Measurements from ENCODE around the gene SESN2. TPM values are rescaled to one million over a fixed set of nuclear protein-coding genes. Genes with fewer than 3 reads are reported as not detected.

Gene SESN2
- total RNA-seq, 1 donor from 2014 or later, result 3.0 TPM

DNA sequence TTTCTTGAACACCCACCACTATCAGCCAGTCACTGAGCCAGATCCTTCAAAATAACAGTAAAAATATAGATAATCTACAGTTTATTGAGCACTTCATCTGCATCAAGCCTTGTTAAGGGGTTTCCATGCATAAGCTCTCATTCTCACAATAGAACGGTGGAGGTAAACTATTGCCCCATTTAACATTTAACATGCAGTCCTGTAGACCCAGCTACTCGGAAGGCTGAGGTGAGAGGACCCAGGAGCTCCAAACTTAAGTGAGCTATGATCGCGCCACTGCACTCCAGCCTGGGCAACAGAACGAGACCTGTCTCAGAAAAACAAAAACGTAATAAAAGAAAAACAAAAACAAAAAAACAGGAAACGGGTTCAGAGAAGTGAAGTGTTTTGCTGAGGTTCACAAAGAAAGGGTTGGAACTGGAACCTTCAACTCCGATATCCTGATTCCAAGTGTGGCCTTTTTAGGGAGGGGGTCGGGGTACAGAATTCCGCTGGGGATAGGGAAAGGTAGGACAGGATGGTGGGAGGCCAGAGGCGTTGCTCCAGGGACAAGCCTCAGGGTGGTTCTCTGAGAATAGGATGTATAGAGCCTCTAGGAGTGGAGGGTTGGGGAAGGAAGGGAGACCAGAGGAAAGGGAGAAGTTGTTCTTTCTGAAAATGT lies 11.6 kb upstream of the SESN2 start:
- H3K36me3 ChIP-seq, result no peaks in the 10 kb centered on the region
- no peak for DNase-seq
- H3K4me1 ChIP-seq, result peaks cover 64% of the 10 kb centered on the region
- peak overlapping the region; percentile 71 for H3K4me3 ChIP-seq
- H3K9me3 ChIP-seq (replicated peaks), result no peaks in the 10 kb centered on the region
- intact Hi-C loops (cut with micrococcal nuclease), result no loop called here
- TF ChIP-seq, protein P1, sequence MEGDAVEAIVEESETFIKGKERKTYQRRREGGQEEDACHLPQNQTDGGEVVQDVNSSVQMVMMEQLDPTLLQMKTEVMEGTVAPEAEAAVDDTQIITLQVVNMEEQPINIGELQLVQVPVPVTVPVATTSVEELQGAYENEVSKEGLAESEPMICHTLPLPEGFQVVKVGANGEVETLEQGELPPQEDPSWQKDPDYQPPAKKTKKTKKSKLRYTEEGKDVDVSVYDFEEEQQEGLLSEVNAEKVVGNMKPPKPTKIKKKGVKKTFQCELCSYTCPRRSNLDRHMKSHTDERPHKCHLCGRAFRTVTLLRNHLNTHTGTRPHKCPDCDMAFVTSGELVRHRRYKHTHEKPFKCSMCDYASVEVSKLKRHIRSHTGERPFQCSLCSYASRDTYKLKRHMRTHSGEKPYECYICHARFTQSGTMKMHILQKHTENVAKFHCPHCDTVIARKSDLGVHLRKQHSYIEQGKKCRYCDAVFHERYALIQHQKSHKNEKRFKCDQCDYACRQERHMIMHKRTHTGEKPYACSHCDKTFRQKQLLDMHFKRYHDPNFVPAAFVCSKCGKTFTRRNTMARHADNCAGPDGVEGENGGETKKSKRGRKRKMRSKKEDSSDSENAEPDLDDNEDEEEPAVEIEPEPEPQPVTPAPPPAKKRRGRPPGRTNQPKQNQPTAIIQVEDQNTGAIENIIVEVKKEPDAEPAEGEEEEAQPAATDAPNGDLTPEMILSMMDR (IDR thresholded peaks at IDR 0.05; ENCODE audit: borderline replicate concordance), result no peak
- no peaks in the 10 kb centered on the region for H3K27me3 ChIP-seq (ENCODE audit: low read depth)
- peak overlapping the region; percentile 94 for H3K27ac ChIP-seq (replicated peaks)

DNA sequence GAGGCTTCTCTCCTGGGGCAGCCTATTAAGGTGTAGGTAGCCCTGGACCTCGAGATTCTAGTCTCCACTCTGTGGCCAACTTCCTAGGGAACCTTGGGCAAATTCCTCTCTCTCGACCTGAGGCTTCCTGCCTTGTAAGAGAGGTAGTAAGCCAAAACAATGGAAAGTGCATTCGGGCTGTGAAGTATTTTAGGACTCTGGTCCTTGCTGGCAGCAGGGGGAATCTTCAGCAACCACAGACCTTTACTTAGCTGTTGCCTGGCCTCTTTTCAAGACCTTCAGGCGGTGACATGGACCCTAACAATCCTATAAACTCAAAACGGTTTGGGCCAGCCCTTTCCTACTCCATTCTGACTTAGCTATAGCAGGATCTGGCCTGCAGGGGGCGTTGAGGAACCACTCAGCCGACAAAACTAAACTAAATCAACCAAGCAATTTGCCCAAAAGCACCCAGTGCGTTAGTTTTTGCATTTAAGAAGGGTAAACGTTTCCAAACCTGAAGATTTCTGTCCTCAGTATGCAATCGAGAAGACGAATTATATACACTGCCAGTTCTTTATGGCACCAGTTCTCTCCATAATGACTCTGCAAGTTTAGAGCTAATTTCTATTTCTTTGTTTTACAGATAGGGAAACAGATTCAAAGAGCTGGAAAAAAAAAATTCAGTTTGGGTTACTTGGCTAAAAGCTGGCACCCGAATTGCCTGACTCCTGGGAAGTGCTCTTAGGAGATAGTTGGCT lies 10.9 kb upstream of the SESN2 start:
- Histone ChIP-seq H3K27ac (replicated peaks) (peak overlapping the region; percentile 94), H3K4me1 (peaks cover 60% of the 10 kb centered on the region), H3K36me3 (no peaks in the 10 kb centered on the region), H3K27me3 (ENCODE audit: low read depth) (no peaks in the 10 kb centered on the region), H3K9me3 (replicated peaks) (no peaks in the 10 kb centered on the region), H3K4me3 (peak overlapping the region; percentile 51)
- intact Hi-C loops (cut with micrococcal nuclease), result no loop called here
- DNase-seq, result peak; percentile 81
- TF ChIP-seq, protein P1 (IDR thresholded peaks at IDR 0.05; ENCODE audit: borderline replicate concordance), result peak; percentile 97

DNA sequence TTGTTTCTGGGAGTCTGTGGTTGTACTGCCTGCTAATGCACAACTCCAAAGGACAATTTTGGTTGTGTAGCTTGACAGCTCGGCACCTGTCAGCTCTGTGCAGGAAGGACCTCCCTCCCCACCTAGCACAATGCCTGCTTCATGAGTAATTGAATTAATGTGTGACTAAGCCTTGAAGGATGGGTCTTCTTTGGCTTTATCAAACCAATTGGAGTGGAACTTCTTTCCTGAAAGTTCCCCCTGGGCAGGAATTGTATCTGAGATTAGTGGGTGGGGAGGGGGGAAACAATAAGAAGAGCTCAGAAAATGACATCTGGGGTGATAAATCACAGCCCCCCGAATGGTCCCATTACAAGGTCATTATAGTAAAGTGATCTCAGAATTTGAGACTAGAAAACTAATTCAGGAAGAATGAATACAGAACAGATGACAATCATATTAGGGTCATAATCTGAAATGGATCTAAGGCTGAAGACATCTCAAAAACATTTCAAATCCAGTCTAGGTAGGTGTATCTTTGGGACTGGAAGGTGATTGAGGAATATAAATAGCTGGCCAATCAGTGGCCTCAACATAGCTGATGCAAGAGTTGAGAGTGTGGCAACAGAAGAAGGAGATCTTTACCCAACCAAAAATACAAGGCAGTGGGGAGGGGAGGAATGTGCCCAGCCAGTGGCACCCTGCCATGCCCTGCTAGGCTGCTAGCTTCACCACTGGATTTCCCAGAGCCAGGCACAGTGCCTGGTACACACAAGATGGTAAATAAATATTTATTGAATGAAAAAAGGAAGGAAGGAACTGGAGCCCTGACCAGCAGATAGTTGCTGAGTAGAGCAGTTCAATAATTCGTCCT lies 10.1 kb upstream of the SESN2 start:
- H3K36me3 ChIP-seq, result no peaks in the 10 kb centered on the region
- no peaks in the 10 kb centered on the region for H3K27me3 ChIP-seq (ENCODE audit: low read depth)
- peak overlapping the region; percentile 94 for H3K27ac ChIP-seq (replicated peaks)
- peak; percentile 65 for DNase-seq
- peak overlapping the region; percentile 51 for H3K4me3 ChIP-seq
- peaks cover 53% of the 10 kb centered on the region for H3K4me1 ChIP-seq
- H3K9me3 ChIP-seq (replicated peaks), result no peaks in the 10 kb centered on the region
- TF ChIP-seq, protein P1 (IDR thresholded peaks at IDR 0.05; ENCODE audit: borderline replicate concordance), result no peak
- intact Hi-C loops (cut with micrococcal nuclease), result no loop called here

DNA sequence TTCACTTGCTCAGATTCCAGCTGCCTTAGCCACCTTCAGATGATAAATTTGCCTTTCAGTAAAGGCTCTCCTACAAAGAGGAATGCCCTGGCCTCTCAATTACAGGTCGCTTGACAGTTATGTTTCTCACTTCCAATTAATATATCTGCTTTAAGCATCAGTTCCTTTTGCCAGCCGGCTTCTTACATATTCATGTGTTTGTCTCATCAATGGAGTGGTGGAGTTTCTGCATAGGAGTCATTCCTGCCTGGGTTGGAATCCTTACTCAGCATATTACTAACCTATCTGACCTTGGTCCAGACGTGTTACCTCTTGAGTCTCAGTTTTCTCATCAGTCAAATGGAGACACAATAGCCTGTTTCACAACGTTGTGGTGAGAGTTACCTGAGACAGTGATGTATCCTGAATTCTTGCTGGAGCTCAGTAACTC lies 9.4 kb upstream of the SESN2 start:
- Histone ChIP-seq H3K27me3 (ENCODE audit: low read depth) (no peaks in the 10 kb centered on the region), H3K36me3 (no peaks in the 10 kb centered on the region), H3K4me3 (no peak overlapping the region), H3K27ac (replicated peaks) (peak overlapping the region; percentile 94), H3K9me3 (replicated peaks) (no peaks in the 10 kb centered on the region), H3K4me1 (peaks cover 47% of the 10 kb centered on the region)
- TF ChIP-seq, protein P1 (IDR thresholded peaks at IDR 0.05; ENCODE audit: borderline replicate concordance), result no peak
- intact Hi-C loops (cut with micrococcal nuclease), result no loop called here
- DNase-seq, result no peak

DNA sequence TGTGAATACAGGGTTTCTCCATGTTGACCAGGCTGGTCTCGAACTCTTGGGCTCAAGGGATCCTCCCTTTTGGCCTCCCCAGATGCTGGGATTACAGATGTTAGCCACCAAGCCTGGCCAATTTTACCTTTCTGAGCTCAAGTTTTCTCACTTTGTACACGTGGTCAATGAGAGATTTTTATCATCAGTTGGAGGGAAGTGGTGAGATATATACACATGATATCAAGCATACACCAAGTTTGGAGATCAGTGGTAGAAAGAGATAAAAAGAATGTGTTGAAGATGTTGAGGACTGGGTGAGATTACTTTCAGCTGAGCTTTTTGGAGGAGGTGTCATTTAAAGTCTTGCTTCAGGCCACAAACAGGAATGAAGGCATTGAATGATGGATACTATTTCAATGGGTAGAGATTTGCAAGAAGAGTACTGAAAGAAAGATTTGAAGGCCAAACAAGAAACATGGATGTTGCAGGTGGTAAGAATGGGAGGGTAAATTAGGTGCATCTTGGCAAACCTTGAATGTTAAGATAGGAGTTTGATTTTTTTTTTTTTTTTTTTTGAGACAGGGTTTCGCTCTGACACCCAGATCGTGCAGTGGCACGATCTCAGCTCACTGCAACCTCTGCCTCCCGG lies 3.0 kb upstream of the SESN2 start:
- no peaks in the 10 kb centered on the region for H3K9me3 ChIP-seq (replicated peaks)
- no peaks in the 10 kb centered on the region for H3K36me3 ChIP-seq
- no peak overlapping the region for H3K4me3 ChIP-seq
- H3K27ac ChIP-seq (replicated peaks), result no peak overlapping the region
- TF ChIP-seq, protein P1 (IDR thresholded peaks at IDR 0.05; ENCODE audit: borderline replicate concordance), result no peak
- intact Hi-C loops (cut with micrococcal nuclease), result no loop called here
- no peak for DNase-seq
- H3K4me1 ChIP-seq, result peaks cover 27% of the 10 kb centered on the region
- no peaks in the 10 kb centered on the region for H3K27me3 ChIP-seq (ENCODE audit: low read depth)

Data from left ventricle myocardium inferior (tissue), 1 donor.